Stimulated activated CD4-positive, alpha-beta T cell treated with anti-CD3 and anti-CD28 coated beads, TNF-alpha, amount 100 ng/mL, for 4 hours (primary cell): ENCODE results near the gene MZT2B.
"Not testable (repeated sequence)": the region's sequence is repeated elsewhere in the genome, so short reads cannot be mapped to it uniquely, and the experiment has no call there.

ENCODE experiments used
- DNase-seq, 3 experiments: peaks; one replicate each; pipeline ENCODE4 v3.0.0-alpha.2; 2020; ENCODE audit warnings: low read depth in 3 of 3

MZT2B gene

DNA sequence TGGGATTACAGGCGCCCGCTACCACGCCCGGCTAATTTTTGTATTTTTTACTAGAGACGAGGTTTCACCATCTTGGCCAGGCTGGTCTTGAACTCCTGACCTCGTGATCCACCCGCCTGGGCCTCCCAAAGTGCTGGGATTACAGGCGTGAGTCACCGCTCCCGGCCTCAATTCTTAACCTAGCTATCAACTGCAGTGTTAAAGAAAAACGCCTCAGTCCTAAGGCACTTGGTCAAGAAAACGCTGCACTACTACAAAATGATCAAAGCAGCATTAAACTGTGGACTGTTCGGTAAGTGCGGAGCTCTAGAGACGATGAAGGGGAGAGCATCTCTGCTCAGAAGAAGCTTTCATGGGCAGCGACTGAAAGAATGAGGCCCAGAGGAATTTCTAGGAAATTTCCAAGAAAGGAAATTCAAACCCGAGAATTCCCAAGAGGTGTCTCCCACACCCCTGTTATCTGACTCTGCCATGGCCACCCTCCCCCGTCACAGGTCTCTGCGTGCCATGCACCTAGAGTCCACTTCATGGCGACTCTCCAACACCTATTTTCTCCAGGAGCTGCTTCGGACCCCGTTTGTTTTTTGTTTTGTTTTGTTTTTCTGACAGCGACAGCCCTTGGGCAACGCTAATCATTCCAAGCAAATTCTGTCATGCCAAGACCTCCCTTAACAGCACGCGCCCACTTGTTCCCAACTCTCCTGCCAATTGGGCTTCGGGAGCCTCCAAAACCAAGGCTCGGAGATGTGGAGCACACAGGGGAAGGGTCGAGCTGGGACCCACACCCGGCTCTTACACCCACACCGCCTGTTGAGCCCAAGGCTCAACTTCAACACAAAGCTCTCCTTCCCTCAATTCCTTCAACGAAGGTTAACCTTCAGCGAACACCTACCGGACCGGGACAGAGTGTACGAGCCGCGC lies 1.4 kb upstream of the MZT2B start:
- not testable (repeated sequence) for DNase-seq

DNA sequence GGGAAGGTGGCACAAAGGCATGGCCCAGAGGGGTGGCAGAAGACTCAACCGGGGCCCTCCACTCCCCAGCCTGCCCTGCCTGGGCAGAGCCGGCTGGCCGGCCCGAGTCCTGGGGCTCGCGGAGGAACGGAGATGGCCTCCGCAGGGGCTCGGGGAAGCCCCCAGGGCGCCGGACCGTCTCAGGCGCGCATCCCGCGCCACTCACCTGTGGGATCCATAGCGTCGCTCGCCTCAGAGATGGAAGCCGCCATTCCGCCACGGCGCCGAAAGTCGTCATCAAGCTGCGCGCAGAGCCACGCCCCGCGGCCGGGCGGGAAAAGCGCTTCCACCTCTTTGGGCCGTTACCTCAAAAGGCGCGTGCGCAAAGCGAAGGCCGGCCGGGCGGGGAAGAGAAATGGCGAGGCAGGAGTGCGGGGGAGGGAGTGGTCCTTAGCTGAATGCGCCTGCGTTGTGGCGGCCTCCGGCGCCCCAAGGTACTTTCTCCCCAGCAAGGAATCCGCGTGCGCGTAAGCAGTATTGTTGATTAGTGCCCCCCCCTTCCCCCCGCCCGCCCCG lies 660 bp upstream of the MZT2B start, which contains the start of gene SMPD4:
Gene SMPD4 (minus strand): TSS at position 278 of the 555 bp plus-strand sequence. CDS start 5,010 bp downstream, outside the sequence.
- DNase-seq, result peak; percentile 95 to 96 (median 96)

DNA sequence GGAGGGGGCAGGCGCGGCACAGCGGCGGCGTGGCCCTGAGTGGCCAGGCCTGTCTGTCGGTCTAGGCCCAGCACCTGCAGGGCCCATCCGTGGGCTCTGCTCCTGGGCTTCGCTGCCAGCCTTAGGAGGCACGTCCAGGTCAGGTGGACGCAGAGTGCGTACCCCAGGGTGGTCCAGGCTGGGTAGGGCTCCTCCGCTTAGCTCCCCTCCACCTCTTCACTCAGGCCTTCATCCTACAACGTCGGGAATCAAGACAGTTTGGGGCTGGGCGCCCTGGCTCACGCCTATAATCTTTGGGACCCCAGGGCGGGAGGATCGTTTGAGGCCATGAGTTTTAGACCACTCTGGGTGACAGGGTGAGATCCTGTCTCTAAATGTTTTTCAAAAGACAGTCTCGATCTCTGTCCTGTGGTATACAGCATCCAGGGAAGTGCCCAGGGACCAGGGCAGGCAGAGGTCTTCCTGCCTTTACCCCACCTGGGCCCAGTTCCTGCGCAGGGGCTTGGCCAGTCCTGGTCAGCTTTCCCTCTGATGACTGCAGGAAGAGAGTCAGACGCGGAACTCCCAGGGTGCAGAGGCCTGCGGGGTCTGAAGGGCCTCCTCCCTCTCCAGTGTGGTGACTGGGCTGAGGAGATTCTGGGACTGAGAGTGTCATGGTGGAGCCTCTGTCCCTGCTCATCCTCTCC lies 907 bp downstream of the MZT2B start:
- not testable (repeated sequence) for DNase-seq

DNA sequence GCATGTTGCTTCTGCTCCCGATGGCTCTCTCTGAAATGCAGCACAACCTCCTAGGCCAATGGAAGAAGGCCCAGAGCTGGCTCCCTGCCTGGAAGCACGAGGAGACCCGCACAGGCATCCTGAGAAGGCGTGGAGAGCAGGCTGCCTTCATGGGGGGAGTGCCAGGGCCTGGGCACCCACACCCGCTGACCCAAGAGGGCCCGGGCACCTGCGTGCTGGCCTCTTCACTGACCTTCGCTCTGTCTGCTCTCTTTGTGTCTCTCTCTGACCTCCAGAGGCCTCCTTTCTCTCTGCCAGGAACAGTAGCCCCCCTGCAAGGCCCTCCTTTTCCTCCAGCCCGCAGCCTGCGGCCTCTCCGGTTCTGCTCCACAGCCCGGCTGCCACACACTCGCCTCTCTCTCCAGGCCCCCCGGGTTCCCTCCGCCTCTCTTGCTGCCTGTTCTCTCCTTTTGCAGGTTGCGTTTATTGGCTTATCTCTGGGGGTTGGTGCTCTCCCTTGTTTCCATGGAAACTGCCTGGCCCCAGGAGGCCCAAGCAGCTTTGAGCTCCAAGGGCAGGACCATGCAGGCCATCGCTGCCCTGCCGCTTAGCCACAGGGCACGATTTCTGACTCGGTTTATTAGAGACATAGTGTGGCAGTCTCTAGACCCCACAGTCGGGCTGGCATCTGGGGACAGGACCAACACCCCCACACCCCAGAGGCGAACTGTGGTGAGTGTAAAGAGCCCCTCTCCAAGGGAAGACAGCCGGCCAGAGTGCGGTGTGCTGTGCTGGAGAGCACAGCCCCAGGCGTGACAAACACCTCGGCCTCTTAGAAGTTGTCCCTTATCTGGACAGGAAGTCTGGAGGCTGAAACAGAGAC lies 1.7 kb downstream of the MZT2B start:
- no peak for DNase-seq

DNA sequence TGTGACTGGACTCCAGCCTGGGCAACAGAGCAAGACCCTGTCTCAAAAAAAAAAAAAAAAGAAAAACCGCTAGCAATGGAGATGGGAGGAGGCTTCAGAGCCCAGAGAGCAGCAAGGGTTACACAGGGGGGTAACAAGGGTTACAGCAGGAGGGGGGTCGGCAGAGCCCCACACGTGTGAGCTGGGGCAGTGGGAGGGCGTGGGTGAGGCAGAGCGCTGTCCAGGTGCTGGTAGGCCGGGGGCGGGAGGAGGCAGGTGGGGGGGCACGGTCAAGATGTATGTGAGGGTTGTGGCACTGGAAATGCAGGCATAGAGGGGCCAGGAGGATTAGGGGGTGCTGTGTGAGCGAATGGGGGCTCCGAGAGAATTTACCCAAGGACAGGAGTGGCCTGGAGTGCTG lies 3.4 kb downstream of the MZT2B start:
- no peak for DNase-seq

DNA sequence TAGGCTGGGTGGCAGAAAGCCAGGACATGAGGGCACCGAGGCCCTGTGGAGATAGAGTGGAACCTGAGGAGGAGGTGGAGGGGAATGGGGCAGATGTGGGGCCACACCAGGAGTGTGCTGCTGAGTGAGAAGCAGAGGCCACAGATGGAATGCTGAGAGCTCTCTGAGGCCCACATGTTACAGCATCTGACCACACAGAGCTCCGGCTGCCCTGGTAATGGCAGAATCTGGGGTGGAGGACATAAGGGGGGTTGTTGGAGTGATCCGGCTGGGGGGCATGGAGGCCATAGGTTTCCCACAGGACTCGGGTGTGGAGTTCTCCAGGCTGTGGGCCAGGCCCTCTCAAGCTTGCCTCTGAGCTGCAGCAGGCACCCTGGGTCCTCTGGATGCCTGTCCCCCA lies 3.8 kb downstream of the MZT2B start:
- no peak for DNase-seq

DNA sequence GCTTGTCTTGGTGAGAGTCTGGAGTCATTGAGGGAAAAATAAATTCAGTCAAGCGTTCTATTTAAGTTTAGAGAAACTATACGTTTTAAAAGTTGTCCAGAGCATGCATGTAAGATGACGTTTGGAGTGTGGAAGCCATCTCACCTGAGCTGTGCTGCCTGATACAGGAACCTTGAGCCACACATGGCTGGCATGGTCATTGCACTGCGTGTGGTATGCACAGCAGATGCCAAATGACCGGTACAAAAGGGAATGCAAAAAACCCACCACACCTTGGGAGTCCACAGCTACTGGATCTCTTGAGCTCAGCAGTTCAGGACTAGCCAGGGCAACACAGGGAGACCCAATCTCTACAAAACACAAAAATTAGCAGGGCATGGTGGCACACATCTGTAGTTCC lies 4.3 kb downstream of the MZT2B start:
- no peak for DNase-seq

DNA sequence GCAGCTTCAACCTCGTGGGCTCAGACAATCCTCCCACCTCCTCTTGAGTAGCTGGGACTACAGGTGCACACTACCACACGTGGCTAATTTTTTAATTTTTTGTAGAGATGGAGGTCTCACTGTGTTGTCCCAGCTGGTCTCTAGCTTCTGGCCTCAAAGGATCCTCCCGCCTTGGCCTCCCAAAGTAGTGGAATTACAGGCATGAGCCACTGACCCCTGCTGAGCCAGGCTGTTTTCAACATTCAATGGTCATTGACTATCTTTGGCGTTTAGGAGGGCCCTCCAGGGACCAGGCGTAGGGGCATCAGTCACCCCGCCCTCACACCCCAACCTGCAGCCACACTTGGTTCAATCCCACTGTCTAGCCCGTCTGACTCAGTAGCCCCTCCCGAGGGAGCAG lies 5.2 kb downstream of the MZT2B start:
- DNase-seq, result no peak

DNA sequence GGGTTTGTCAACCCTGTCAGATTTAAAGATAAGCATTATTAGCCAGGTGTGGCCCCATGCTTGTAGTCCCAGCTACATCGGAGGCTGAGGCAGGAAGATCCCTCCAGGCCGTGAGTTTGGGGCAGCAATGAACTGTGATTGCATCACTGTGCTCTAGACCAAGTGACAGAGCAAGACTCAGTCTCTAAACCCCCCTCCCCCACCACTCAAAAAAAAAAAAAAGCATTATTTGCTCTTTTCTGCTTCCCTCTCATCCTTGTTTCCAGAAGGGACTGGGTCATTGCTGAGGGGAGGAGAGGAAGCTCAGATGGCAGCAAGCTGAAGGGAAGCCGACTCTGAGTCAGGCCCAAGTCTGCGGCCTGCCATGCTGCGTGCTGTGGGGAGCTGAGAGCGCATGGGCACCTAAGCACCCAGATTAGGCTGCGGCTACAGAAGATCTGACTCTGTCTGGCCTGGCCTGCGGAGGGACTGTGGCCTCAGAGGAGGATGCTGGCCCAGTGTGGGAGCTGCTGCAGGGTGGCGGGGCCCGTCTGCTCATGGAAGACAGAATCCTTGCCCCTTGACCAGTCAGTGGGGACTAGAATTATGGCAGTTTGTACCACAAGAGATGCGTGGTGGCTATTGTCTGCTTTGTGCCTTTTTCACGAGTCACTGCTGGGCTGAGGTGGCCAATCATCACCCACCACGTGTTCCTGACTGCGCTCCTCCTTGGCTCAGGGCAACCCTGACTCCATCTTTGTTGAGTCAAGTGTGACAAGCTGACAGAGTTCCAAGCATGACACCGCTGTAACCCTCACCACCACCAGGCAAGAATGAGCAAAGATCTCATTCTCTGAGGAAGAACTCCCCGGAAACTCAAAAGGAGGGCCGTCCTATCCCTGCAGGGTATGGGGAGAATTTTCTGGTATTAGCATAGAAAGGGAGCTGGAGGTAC lies 6.1 kb downstream of the MZT2B start:
- not testable (repeated sequence) for DNase-seq

DNA sequence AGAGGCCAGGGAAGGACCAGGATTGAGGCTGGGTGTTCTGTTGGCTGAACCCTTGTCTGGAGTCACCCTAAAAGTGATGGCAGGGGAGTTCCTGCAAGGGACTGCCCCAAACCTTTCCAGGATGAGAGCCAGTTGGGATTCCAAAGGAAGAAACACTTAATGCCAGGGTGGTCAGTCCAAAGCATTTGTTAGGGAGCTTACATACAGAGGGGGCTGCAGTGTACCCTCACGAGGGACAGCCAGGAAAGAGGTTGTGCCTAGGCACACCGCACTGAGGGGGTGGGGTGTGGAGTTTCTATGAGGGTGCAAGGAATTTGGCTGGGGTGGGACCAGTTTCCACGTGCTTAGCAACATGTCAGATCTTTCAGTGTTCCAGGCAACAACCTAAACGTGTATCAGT lies 6.9 kb downstream of the MZT2B start:
- not testable (repeated sequence) for DNase-seq

DNA sequence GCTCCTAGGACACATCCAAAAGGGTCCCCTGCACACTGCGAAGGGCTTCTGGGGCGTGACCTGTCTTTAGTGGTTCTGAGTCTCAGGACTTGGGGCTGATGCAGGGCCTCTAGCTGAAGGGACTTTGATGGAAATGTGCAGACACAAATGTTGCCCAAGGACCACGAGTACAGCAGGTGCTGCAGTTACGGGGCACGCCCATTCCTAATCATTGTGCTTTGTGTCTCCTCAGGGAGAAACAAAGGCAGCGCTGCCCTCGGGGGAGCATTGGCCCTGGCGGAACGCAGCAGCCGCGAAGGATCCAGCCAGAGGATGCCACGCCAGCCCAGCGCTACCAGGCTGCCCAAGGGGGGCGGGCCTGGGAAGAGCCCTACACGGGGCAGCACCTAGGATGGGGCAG lies 8.2 kb downstream of the MZT2B start:
- no peak for DNase-seq

DNA sequence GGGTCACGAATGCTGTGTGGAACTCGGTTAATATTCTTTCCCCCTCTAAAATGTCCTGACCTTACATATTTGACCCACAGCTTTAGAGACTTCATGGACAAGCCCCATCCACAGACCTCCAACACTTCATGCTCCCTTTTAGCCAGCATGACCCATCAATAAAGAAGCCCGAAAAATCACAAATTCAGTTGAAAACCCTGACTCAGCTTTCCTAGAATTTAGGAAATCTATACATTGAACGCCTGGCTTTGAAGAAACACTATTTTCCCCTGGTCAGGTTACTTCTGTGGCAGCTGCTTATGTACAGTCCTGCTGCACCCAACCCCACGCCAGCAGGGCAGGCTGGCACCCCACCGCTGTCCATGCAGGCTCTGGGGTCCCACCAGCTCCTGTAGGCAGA lies 9.3 kb downstream of the MZT2B start:
- DNase-seq, result not testable (repeated sequence)

DNA sequence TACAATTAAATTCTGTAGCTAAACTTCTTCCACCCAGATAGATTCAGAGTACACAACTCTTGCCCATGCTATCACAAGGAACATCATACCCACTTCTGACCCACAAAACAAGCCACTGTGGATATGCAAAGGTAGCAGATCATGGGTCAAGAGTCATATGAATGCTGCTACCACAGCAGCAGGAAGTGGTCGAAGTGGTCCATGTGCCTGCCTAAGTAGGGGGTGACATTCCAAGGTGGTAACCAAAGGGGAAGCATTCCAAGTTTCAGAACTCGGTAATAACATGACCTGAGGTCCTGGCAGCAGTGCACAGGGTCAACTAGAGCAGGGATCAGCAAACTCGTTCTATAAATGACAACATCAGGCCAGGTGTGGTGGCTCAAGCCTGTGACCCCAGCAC lies 10.4 kb downstream of the MZT2B start:
- not testable (repeated sequence) for DNase-seq

DNA sequence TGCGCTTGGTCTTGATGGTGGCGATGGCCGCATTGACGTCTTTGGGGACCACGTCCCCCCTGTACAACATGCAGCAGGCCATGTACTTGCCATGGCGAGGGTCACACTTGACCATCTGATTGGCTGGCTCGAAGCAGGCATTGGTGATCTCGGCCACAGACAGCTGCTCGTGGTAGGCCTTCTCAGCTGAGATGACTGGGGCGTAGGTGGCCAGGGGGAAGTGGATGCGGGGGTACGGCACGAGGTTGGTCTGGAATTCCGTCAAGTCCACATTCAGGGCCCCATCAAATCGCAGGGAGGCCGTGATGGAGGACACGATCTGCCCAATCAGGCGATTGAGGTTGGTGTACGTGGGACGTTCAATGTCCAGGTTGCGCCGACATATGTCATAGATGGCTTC lies 11.8 kb downstream of the MZT2B start:
- DNase-seq, result not testable (repeated sequence)

DNA sequence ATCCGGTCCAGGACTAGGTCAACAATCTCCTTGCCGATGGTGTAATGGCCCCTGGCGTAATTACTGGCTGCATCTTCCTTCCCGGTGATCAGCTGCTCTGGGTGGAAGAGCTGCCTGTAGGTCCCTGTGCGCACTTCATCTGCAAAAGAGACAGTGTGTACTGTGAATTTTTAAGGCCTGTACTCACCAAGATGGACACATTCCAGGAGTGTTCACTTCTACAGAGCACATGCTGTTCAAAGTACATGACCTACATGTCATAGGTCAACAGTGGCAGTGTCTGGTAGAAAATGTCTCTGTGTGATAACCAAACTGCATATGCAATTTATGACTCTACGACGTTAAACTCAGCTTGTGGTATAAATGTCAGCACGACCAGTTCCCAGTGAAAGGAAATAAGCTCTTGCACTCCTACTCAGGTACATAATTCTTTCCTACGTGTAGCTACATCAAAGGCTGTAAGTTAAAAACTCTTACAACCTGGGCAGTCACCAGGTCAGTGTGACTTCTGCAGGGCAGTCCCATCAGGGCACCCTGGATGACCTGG lies 13.1 kb downstream of the MZT2B start:
- DNase-seq, result not testable (repeated sequence)

DNA sequence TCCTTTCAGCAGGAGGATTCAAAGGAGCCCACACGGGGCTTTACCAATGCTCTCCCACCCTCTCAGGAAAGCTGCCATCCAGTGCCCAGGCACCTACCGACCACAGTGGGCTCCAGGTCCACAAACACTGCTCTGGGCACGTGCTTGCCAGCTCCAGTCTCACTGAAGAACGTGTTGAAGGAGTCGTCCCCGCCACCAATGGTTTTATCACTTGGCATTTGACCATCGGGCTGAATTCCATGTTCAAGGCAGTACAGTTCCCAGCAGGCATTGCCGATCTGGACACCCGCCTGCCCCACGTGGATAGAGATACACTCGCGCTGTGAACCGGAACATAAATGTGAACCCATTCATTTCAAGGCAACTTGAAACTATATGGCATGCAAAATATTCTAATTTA lies 14.0 kb downstream of the MZT2B start:
- not testable (repeated sequence) for DNase-seq

DNA sequence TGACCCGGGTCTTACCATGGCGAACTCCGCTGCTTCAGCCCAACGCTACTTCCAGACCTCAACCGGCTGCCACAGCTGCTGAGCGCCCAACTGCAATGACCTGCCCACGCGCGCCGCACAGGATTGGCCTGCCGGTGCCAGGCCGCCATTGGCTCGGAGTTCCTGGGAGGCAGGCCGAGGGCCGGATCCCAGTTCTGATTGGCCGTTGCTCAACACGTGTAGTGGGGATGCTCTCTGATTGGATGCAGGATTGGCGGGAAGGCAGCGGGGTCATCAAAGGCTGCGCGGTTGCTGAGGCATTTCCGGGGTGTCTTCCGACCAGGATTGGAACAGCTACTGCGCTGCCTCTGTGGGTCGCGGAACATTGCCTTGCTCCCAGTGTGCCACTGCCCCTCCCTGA lies 16.3 kb downstream of the MZT2B start, which contains the start of gene TUBA3E:
Gene TUBA3E (minus strand): TSS at position 97 of the 400 bp plus-strand sequence. CDS start 79 bp downstream, at position 18.
- DNase-seq, result no peak

DNA sequence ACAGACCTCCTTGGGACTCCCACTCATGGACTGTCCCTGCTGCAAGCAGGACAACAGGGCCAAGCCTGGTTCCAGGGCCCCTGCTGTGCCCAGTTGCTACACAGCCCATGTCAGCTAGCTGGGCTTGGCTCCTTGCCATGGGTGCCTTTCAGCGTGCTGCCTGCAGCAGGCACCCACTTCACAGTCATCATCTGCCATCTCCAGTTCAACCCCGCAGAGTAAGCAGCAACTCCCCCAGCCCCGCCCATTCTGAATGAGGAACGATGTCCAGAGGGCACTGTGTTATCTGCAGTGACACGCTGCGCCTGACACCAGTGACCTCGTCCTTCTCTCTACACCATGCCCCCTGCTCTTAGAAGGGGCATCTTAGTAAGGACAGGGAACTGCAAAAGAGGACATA lies 20.5 kb downstream of the MZT2B start:
- DNase-seq, result not testable (repeated sequence)

DNA sequence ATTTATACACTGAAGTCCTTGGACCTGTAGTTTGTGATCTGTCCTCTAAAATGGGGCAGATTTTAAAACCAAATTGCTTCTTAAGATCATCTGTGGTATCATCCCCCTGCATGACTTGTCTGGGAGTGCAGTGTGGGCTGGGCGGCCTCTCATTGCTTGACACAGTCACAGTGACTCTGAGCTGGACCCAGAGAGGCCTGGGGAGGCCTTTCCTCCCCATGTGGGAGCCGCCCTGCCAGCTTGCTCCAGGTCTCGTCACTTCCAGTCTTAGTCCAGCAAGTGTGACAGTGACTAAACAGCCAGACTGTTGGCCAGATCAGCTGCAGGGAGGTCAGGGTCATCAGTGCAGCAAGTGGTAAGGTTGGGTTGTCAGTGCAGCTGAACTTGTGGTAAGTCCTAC lies 21.1 kb downstream of the MZT2B start:
- DNase-seq, result not testable (repeated sequence)

DNA sequence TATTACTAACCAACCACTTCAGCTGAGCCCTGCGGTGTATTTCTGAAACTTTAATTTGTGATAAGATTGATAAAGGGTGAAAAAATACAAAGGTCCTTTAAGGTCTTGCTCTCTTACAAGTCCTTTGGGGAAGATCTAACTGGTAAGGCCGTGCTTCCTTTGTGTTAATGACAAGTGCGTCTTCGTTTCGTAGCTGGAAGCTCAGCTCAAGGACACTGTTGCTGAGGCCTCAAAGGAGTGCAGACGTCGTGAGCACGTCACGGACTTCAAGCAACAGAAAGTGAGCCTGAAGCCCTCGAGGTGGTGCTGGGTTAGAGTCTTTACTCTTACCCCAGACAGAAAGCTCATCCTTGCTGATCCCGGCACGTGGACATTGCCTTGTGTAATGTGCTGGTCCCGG lies 25.0 kb downstream of the MZT2B start:
- not testable (repeated sequence) for DNase-seq
